DND-41 (cell line): ENCODE results near the gene FBN3.

Experiments used
- EZH2 ChIP-seq: IDR thresholded peaks from 3 replicates; pipeline ENCODE4 v1.6.1; 2012; ENCODE audit warnings: borderline replicate concordance, low read depth, mild to moderate bottlenecking, moderate library complexity, low read length, inconsistent platforms; ENCODE audit not compliant: severe bottlenecking
- TF ChIP-seq, protein P1 (sequence below): IDR thresholded peaks from 2 replicates; pipeline ENCODE4 v1.5.1; 2012; ENCODE audit warnings: borderline replicate concordance, low read length, moderate library complexity, mild to moderate bottlenecking; ENCODE audit not compliant: poor library complexity, severe bottlenecking; ENCODE audit errors: extremely low read depth

DNA sequence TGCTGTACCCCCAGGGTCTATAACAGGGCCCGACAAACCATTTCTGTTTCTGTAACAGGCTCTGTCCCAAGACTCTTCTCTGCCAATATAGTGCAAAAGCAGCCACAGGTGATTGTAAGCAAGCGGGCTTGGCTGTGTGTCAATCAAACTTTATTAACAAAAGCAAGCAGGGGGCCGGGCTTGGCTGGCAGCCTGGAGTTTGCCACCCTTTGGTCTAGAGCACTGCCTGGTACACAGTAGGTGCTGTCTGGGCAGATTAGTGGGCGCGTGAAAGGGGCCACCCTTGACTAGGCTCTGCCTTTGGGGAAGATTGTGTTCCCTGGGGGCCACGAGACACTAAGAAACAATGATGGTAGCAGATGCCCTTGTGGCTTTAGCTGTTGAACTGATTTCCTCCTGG, 69.4 kb downstream of the FBN3 start:
- TF ChIP-seq, protein P1, sequence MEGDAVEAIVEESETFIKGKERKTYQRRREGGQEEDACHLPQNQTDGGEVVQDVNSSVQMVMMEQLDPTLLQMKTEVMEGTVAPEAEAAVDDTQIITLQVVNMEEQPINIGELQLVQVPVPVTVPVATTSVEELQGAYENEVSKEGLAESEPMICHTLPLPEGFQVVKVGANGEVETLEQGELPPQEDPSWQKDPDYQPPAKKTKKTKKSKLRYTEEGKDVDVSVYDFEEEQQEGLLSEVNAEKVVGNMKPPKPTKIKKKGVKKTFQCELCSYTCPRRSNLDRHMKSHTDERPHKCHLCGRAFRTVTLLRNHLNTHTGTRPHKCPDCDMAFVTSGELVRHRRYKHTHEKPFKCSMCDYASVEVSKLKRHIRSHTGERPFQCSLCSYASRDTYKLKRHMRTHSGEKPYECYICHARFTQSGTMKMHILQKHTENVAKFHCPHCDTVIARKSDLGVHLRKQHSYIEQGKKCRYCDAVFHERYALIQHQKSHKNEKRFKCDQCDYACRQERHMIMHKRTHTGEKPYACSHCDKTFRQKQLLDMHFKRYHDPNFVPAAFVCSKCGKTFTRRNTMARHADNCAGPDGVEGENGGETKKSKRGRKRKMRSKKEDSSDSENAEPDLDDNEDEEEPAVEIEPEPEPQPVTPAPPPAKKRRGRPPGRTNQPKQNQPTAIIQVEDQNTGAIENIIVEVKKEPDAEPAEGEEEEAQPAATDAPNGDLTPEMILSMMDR, result no peak
- TF ChIP-seq EZH2, result no peak
